GM18951 (cell line): ENCODE data around the gene ATP8A2.

Experiments
- POLR2A ChIP-seq: IDR thresholded peaks from 4 replicates; pipeline ENCODE4 v1.6.1; 2011; ENCODE audit warnings: mild to moderate bottlenecking; ENCODE audit not compliant: insufficient read length, insufficient read depth; ENCODE audit errors: extremely low read depth
- in situ Hi-C: fragments of 300-500 bp; cut with MboI; formaldehyde crosslinking; loops from one replicate; pipeline ENCODE4 v1.12.0; 2022; ENCODE audit warnings: low sequenced_read_pairs, mixed read lengths, inconsistent platforms; ENCODE audit not compliant: unreplicated experiment

Gene ATP8A2

GRCh38 chr13:25372284-25373081 lies 709 bp downstream of the ATP8A2 start:
- no peak for TF ChIP-seq POLR2A
- in situ Hi-C loops: no loop called here

GRCh38 chr13:25375727-25376358 lies 4.1 kb downstream of the ATP8A2 start:
- no peak for TF ChIP-seq POLR2A
- in situ Hi-C loops: no loop called here

- in situ Hi-C loops: no loop called here
- no peak for TF ChIP-seq POLR2A
Observed at GRCh38 chr13:25377244-25377962, 5.6 kb downstream of the ATP8A2 start.

GRCh38 chr13:25378528-25378927 lies 6.8 kb downstream of the ATP8A2 start:
- TF ChIP-seq POLR2A: no peak
- in situ Hi-C loops: no loop called here

- TF ChIP-seq POLR2A: no peak
- in situ Hi-C loops: no loop called here
Observed at GRCh38 chr13:25379011-25379410, 7.2 kb downstream of the ATP8A2 start.

GRCh38 chr13:25380082-25380481 lies 8.3 kb downstream of the ATP8A2 start:
- in situ Hi-C loops: no loop called here
- TF ChIP-seq POLR2A: no peak

GRCh38 chr13:25380741-25381324 lies 9.1 kb downstream of the ATP8A2 start:
- in situ Hi-C loops: no loop called here

GRCh38 chr13:25384758-25385410 lies 13.1 kb downstream of the ATP8A2 start:
- in situ Hi-C loops: no loop called here
- no peak for TF ChIP-seq POLR2A

More at GRCh38 chr13:25380741-25381324, 9.1 kb downstream of the ATP8A2 start:
- TF ChIP-seq POLR2A: no peak

GRCh38 chr13:25391932-25392331 lies 20.2 kb downstream of the ATP8A2 start:
- TF ChIP-seq POLR2A: no peak
- in situ Hi-C loops: no loop called here

GRCh38 chr13:25394402-25395060 lies 22.8 kb downstream of the ATP8A2 start:
- in situ Hi-C loops: no loop called here
- TF ChIP-seq POLR2A: no peak

- in situ Hi-C loops: no loop called here
- no peak for TF ChIP-seq POLR2A
Observed at GRCh38 chr13:25397763-25398162, 26.0 kb downstream of the ATP8A2 start.

- no peak for TF ChIP-seq POLR2A
- in situ Hi-C loops: no loop called here
Observed at GRCh38 chr13:25400925-25401324, 29.2 kb downstream of the ATP8A2 start.
